Esophagus (tissue), 2 donors: ENCODE results near the gene AMIGO1. TPM values are rescaled to one million over a fixed set of nuclear protein-coding genes. Genes with fewer than 3 reads are reported as not detected.
"Not testable (repeated sequence)": the region's sequence is repeated elsewhere in the genome, so short reads cannot be mapped to it uniquely, and the experiment has no call there.

ENCODE experiments used
- H3K27ac ChIP-seq, 2 donors: one replicate each; pipeline ENCODE4 v1.5.1; 2013; ENCODE audit warnings: low read depth in 2 of 2, mild to moderate bottlenecking in 2 of 2, inconsistent platforms in 1 of 2, low read length in 1 of 2, moderate library complexity in 1 of 2
- H3K27me3 ChIP-seq, 2 donors: one replicate each; pipeline ENCODE4 v1.6.1; 2013; ENCODE audit warnings: low read length in 2 of 2, control low read depth in 1 of 2, mild to moderate bottlenecking in 1 of 2; ENCODE audit not compliant: insufficient read depth in 2 of 2, control insufficient read depth in 1 of 2
- H3K36me3 ChIP-seq, 2 donors: one replicate each; pipeline ENCODE4 v1.6.1; 2013; ENCODE audit warnings: low read length in 1 of 2; ENCODE audit not compliant: control insufficient read depth in 2 of 2, insufficient read depth in 2 of 2
- H3K4me1 ChIP-seq, 2 donors: one replicate each; pipeline ENCODE4 v1.6.1; 2013; ENCODE audit warnings: low read length in 1 of 2; ENCODE audit not compliant: control insufficient read depth in 2 of 2, insufficient read depth in 2 of 2
- H3K4me3 ChIP-seq, 2 donors: one replicate each; pipeline ENCODE4 v1.5.1; 2013; ENCODE audit warnings: low read length in 2 of 2, mild to moderate bottlenecking in 2 of 2, low read depth in 1 of 2, moderate library complexity in 1 of 2
- H3K9me3 ChIP-seq, 2 donors: one replicate each; pipeline ENCODE4 v1.6.1; 2013; ENCODE audit warnings: mild to moderate bottlenecking in 2 of 2, low read depth in 1 of 2, low read length in 1 of 2, moderate library complexity in 1 of 2; ENCODE audit not compliant: control insufficient read depth in 2 of 2, insufficient read depth in 1 of 2
- WGBS, 2 donors: extraction: QIAGEN DNeasy Blood & Tissue Kit; methylation state at CpG; one replicate each; pipeline ENCODE4 v1.1.7; 2013; 5-methylcytosine and 5-hydroxymethylcytosine counted together
- polyA plus RNA-seq, 2 donors: library from polyadenylated mRNA; stranded (reverse); fragments of 200-250 nt; gene quantifications; one replicate each; pipeline ENCODE4 v1.2.3, GENCODE V29; 2013
- donor health status: healthy with polysubstance abuse.
- donor health status: Bipolar disorder and iron deficiency.

The AMIGO1 gene
- polyA plus RNA-seq, 2 donors = 0.71 to 1.6 TPM

- H3K4me3 ChIP-seq = no peak overlapping the region
- H3K4me1 ChIP-seq = peaks cover 2 to 5% of the 10 kb centered on the region in 2 donors
- H3K9me3 ChIP-seq = no peaks in the 10 kb centered on the region
- no peak overlapping the region for H3K27ac ChIP-seq
- WGBS, 2 donors = 67 to 71% methylated on average over 5 of the region's 5 CpGs
- no peaks in the 10 kb centered on the region for H3K36me3 ChIP-seq
- no peaks in the 10 kb centered on the region for H3K27me3 ChIP-seq
These were observed 30.2 kb downstream of the AMIGO1 start for GRCh38 chr1:109479311-109479710.

DNA sequence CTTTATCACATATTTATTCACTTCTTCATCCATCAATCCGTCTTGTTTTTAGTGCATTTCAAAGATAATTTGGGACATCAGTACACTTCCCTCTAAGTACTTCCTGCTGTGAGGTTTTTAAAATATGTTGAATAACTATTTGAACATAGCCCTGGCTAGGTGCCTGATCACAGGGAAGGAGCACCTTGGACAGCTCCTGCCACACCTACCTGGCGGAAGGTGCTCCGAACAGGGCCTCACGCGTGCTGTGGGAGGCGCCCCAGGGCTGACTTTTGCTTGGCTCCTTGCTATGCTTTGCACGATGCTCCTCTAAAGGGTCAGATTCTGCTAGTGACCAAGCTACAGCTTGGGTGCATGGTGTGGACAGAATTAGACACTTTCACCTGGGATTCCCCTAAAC is 30.7 kb downstream of the AMIGO1 start:
- Histone ChIP-seq H3K4me1 (peaks cover 2 to 4% of the 10 kb centered on the region in 2 donors), H3K36me3 (no peaks in the 10 kb centered on the region), H3K4me3 (no peak overlapping the region), H3K27me3 (no peaks in the 10 kb centered on the region), H3K27ac (no peak overlapping the region), H3K9me3 (no peaks in the 10 kb centered on the region)
- 16% methylated on average over 7 of the region's 7 CpGs for WGBS, 2 donors

- Histone ChIP-seq H3K36me3 (no peaks in the 10 kb centered on the region), H3K4me1 (peaks cover 0 to 2% of the 10 kb centered on the region in 2 donors), H3K4me3 (no peak overlapping the region), H3K27ac (no peak overlapping the region), H3K27me3 (no peaks in the 10 kb centered on the region), H3K9me3 (no peaks in the 10 kb centered on the region)
- WGBS, 2 donors = 60 to 67% methylated on average over 6 of the region's 6 CpGs
These were observed 31.7 kb downstream of the AMIGO1 start for GRCh38 chr1:109477821-109478220.

- Histone ChIP-seq H3K27me3 (no peaks in the 10 kb centered on the region), H3K4me3 (no peak overlapping the region), H3K36me3 (no peaks in the 10 kb centered on the region), H3K27ac (no peak overlapping the region), H3K4me1 (peaks cover 0 to 2% of the 10 kb centered on the region in 2 donors), H3K9me3 (no peaks in the 10 kb centered on the region)
- WGBS, 2 donors = 88 to 89% methylated on average over 8 of the region's 8 CpGs
These were observed 32.7 kb downstream of the AMIGO1 start for GRCh38 chr1:109476825-109477224.

DNA sequence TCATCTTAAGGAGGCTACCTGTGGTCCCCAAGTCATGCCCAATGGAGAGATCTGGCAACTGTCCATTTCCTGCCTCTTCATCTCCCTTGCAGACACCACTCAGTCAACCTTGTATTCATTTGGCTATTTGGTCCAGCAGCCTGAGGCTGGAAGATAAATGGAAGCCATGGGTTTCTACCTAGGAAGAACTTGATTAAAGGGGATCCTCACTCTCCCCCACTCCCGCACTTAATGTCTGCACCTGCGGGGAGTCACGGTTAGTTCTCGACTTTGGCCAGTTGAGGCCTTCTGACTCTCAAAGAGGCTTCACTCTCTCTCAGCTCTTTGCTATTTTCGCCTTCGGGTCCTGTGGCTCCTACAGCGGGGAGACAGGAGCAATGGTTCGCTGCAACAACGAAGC is 34.3 kb downstream of the AMIGO1 start:
- peaks cover 0 to 2% of the 10 kb centered on the region in 2 donors for H3K4me1 ChIP-seq
- no peaks in the 10 kb centered on the region for H3K9me3 ChIP-seq
- no peaks in the 10 kb centered on the region for H3K27me3 ChIP-seq
- H3K27ac ChIP-seq = no peak overlapping the region
- H3K36me3 ChIP-seq = no peaks in the 10 kb centered on the region
- no peak overlapping the region for H3K4me3 ChIP-seq
- WGBS, 2 donors = 83% methylated on average over 9 of the region's 9 CpGs

- Histone ChIP-seq H3K27ac (no peak overlapping the region), H3K4me3 (no peak overlapping the region), H3K27me3 (no peaks in the 10 kb centered on the region), H3K36me3 (no peaks in the 10 kb centered on the region), H3K4me1 (peaks cover 0 to 2% of the 10 kb centered on the region in 2 donors), H3K9me3 (no peaks in the 10 kb centered on the region)
- 72 to 85% methylated on average over 1 of the region's 1 CpG for WGBS, 2 donors
These were observed 34.8 kb downstream of the AMIGO1 start for GRCh38 chr1:109474697-109475096.

- not testable (repeated sequence) for H3K9me3 ChIP-seq, H3K27ac ChIP-seq, H3K36me3 ChIP-seq, H3K27me3 ChIP-seq, H3K4me3 ChIP-seq, H3K4me1 ChIP-seq
- WGBS, 2 donors = 81 to 86% methylated on average over 12 of the region's 12 CpGs
These were observed 36.1 kb downstream of the AMIGO1 start for GRCh38 chr1:109473284-109474057.

GRCh38 chr1:109472779-109473178 is 36.7 kb downstream of the AMIGO1 start:
- no peak overlapping the region for H3K4me3 ChIP-seq
- no peaks in the 10 kb centered on the region for H3K36me3 ChIP-seq
- peaks cover 1 to 2% of the 10 kb centered on the region in 2 donors for H3K27me3 ChIP-seq
- H3K4me1 ChIP-seq = peaks cover 0 to 2% of the 10 kb centered on the region in 2 donors
- WGBS, 2 donors = 57 to 58% methylated on average over 3 of the region's 3 CpGs
- no peaks in the 10 kb centered on the region for H3K9me3 ChIP-seq
- H3K27ac ChIP-seq = no peak overlapping the region

- Histone ChIP-seq H3K36me3 (no peaks in the 10 kb centered on the region), H3K27me3 (peaks cover 3 to 12% of the 10 kb centered on the region in 2 donors), H3K4me3 (no peak overlapping the region), H3K9me3 (no peaks in the 10 kb centered on the region), H3K4me1 (peaks cover 3 to 7% of the 10 kb centered on the region in 2 donors), H3K27ac (no peak overlapping the region)
- WGBS, 2 donors = 50 to 57% methylated on average over 6 of the region's 6 CpGs
These were observed 39.3 kb downstream of the AMIGO1 start for GRCh38 chr1:109470245-109470644.

DNA sequence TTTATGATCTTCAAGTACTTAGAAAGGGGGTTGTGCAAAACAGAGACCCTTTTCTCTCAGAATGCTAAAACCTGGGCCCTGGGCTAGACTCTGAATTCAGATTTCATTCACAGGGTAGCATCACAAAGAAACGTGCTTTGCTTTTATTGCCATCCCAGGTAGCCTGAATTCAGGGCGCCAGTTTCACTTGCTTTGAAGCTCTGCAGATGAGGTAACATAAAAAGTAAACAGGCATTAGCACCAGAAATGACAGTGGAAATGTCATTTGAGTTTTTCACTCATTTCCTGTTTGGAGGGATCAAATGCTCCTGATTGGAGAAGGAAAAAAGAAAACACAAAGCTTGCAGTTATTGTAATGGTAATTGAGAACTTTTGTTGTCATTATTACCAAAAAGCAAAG is 40.6 kb downstream of the AMIGO1 start:
- Histone ChIP-seq H3K9me3 (no peaks in the 10 kb centered on the region), H3K4me1 (peaks cover 3 to 7% of the 10 kb centered on the region in 2 donors), H3K36me3 (no peaks in the 10 kb centered on the region), H3K27me3 (peaks cover 3 to 12% of the 10 kb centered on the region in 2 donors), H3K4me3 (no peak overlapping the region), H3K27ac (no peak overlapping the region)
- WGBS, 2 donors = 24 to 25% methylated on average over 2 of the region's 2 CpGs
